HUES64 (cell line): ENCODE results near the gene CEP131.

ENCODE experiments used
- H3K27ac ChIP-seq: 2 replicates; pipeline ENCODE4 v1.7.0; 2013; ENCODE audit warnings: low read depth, low read length, inconsistent platforms
- H3K27me3 ChIP-seq: 2 replicates; pipeline ENCODE4 v1.6.1; 2013; ENCODE audit warnings: mild to moderate bottlenecking, low read length; ENCODE audit not compliant: insufficient read depth
- H3K36me3 ChIP-seq: 2 replicates; pipeline ENCODE4 v1.6.1; 2013; ENCODE audit warnings: mild to moderate bottlenecking, low read length; ENCODE audit not compliant: insufficient read depth
- H3K4me1 ChIP-seq: 2 replicates; pipeline ENCODE4 v1.6.1; 2013; ENCODE audit warnings: mild to moderate bottlenecking, low read length, moderate library complexity; ENCODE audit not compliant: insufficient read depth
- H3K4me3 ChIP-seq: 2 replicates; pipeline ENCODE4 v1.5.1; 2013; ENCODE audit warnings: mild to moderate bottlenecking, low read length, moderate library complexity
- H3K9ac ChIP-seq: 2 replicates; pipeline ENCODE4 v1.6.1; 2013; ENCODE audit warnings: mild to moderate bottlenecking, low read depth, low read length
- H3K9me3 ChIP-seq: 2 replicates; pipeline ENCODE4 v1.6.1; 2013; ENCODE audit warnings: low read depth, low read length; ENCODE audit not compliant: insufficient read depth
- WGBS: fragments of 150-250, 120-280 bp; methylation state at CpG from one replicate; pipeline ENCODE4 v1.1.7; 2013; ENCODE audit warnings: missing lambda C conversion rate; 5-methylcytosine and 5-hydroxymethylcytosine counted together

CEP131 gene

DNA sequence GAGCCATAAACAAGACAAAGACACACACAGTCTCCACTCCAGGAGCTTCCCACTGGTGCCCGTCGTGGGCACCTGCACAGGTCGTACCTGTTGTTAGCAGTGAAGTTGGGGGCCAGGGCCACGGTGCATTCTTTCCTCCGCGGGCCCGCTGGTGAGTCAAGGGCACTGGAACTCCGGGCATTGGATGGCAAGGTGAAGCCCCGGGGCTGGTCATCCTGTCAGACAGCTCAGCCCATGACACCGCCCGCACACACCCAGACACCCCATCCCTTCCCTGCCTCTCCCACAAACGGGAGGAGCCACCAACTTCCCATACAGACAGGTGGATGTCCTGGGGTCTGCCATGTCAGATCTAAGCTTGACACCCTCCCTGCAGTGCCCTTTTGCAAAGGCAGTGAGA lies 16.1 kb downstream of the CEP131 start:
- H3K9ac ChIP-seq: no peak overlapping the region
- no peak overlapping the region for H3K27ac ChIP-seq
- H3K4me3 ChIP-seq: no peak overlapping the region
- no peaks in the 10 kb centered on the region for H3K9me3 ChIP-seq
- no peaks in the 10 kb centered on the region for H3K4me1 ChIP-seq
- H3K36me3 ChIP-seq: peaks cover 6% of the 10 kb centered on the region; the same call in 1 of the 2 replicates
- no peaks in the 10 kb centered on the region for H3K27me3 ChIP-seq
- 93% methylated on average over 12 of the region's 12 CpGs for WGBS

DNA sequence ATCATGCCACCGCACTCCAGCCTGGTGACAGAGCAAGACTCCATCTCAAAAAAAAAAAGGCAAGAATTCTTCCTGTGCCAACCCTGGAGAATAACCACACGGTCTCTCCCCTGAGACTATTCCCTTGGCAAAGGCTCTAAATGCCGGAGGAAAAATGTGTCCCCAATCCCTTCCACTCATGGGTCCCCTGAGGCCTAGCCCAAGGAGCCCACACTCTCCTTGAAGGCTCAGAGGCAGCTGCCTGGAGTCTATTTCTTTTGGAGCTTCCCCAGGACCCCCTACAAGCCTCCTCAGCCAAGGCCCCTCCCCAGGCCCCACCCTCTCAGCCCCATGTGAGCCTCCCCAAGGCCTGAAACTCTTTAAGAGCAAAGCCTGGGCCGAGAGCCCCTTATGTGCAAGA lies 16.6 kb downstream of the CEP131 start:
- 96% methylated on average over 4 of the region's 4 CpGs for WGBS
- no peaks in the 10 kb centered on the region for H3K9me3 ChIP-seq
- no peak overlapping the region for H3K9ac ChIP-seq
- H3K27ac ChIP-seq: no peak overlapping the region
- no peak overlapping the region for H3K4me3 ChIP-seq
- no peaks in the 10 kb centered on the region for H3K4me1 ChIP-seq
- no peaks in the 10 kb centered on the region for H3K27me3 ChIP-seq
- H3K36me3 ChIP-seq: peaks cover 11% of the 10 kb centered on the region

DNA sequence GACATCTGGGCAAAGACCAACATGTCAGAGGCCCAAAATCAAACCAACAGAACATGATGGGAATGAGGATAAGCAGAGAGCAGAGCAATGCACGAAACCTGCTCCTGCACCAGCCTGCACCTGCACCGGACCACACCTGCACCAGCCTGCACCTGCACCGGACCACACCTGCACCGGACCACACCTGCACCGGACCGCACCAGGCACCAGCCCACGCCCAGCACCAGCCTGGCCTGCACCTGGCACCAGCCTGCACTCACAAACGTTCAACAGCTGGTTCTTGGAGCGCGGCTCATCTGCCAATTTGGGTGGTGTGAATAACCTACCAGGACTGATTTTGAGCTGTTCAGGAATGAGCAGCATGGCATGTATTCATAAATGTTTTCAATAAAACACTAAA lies 18.2 kb downstream of the CEP131 start:
- Histone ChIP-seq H3K9ac (no peak overlapping the region), H3K27me3 (no peaks in the 10 kb centered on the region), H3K4me1 (no peaks in the 10 kb centered on the region), H3K27ac (no peak overlapping the region), H3K36me3 (peaks cover 12% of the 10 kb centered on the region), H3K4me3 (no peak overlapping the region), H3K9me3 (no peaks in the 10 kb centered on the region)
- WGBS: 87% methylated on average over 10 of the region's 10 CpGs

DNA sequence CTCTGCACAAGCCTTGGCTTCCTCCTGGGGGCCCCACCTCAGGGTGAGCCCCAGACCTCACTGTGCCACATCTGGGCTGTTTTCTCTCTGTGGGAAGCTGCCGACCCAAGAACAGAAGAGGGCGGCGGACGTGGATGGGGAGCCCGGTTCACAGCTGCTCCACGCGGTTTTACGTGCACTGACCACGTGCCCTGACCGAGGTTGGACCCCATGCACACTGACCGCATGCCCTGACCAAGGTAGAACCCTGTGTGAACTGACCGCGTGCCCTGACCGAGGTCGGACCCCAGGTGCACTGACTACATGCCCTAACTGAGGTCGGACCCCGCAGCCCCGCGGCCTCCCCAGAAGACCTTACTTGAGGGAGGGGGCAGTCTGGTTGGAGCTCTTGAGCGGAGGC lies 19.6 kb downstream of the CEP131 start:
- Histone ChIP-seq H3K27ac (no peak overlapping the region), H3K36me3 (peaks cover 23% of the 10 kb centered on the region), H3K9me3 (no peaks in the 10 kb centered on the region), H3K4me3 (no peak overlapping the region), H3K9ac (no peak overlapping the region), H3K4me1 (no peaks in the 10 kb centered on the region), H3K27me3 (no peaks in the 10 kb centered on the region)
- 96% methylated on average over 20 of the region's 20 CpGs for WGBS

DNA sequence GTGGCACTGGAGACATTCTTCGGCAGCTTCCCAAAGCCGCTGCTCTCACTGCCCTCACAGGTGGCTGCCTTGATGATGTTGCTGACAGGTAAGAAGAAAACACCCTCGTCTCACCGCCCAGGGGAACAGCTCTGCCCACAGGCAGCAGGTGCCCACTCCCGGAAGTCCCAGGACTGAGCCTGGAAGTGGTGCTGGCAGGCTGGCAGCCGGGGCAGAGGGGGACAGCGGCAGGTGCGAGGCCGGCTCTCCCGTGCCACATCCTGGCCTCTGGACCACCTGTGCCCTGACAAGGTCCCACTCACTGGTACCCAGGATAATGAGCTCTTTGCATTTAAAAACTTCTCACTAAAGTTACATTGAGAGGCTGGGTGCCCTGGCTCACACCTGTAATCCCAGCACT lies 20.4 kb downstream of the CEP131 start:
- Histone ChIP-seq H3K4me1 (no peaks in the 10 kb centered on the region), H3K9me3 (no peaks in the 10 kb centered on the region), H3K9ac (no peak overlapping the region), H3K27ac (no peak overlapping the region), H3K36me3 (peaks cover 28% of the 10 kb centered on the region), H3K4me3 (no peak overlapping the region), H3K27me3 (no peaks in the 10 kb centered on the region)
- 98% methylated on average over 10 of the region's 10 CpGs for WGBS

DNA sequence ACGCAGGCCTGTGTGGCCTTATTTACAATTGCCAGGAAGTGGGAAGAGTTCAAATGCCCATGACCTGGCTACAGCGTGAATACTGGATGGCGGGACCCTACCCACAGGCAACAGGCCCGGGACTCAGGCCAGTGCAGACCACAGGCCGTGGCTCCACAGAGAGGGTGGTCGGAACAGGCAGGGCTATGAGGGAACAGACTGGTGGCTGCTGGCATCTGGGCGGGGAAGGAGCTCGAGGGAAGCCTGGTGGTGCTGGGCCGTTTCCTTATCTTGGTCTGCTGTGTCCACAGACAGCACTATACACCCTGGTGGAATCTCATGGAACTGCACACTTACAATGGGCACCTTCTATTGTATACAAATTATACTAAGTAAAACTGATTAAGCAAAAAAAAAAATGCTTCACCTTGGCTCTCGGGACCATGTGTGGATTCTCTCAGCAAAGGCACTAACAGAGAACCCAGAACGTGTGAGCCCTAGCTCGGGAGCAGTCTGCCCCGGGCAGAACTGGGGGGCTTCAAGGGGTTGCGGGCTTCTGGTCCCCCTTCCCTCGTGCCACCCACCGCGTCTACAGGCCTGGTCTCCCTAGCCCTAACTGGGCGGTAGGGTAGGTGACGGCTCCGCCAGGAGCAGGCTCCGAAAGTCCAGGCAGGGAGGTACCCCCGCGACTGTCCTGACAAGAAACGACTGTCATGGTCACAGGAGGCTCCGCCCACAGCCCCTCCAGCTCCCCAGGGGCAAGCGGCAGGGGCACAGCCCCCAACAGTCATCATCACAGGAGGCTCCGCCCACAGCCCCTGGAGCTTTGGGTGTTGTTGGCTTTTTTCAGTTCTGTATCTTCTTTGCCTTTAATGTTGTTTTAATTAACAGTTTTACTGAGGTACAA lies 21.8 kb downstream of the CEP131 start:
- peaks cover 30% of the 10 kb centered on the region for H3K36me3 ChIP-seq
- H3K4me3 ChIP-seq: no peak overlapping the region
- no peaks in the 10 kb centered on the region for H3K27me3 ChIP-seq
- 91% methylated on average over 27 of the region's 27 CpGs for WGBS
- no peaks in the 10 kb centered on the region for H3K4me1 ChIP-seq
- no peaks in the 10 kb centered on the region for H3K9me3 ChIP-seq
- H3K27ac ChIP-seq: no peak overlapping the region
- no peak overlapping the region for H3K9ac ChIP-seq

DNA sequence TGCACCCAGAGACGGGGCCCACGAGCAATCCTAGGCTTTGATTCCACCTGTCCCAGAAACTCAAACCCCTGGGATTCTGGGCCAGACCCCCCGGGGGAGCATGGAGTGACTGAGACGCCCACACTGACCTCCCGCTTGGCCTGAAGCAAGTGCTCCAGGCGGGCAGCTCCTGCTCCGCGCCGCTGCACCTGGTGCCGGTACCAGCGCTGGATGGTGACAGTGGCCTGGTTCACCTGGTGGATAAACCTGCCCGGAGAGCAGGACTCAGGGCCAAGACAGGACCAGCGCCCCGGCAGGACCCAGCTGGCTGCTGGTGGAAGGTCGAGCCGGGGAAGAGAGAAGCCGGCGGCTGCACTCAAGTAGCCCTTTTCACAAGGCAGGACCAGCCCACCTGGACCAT lies 22.6 kb downstream of the CEP131 start:
- Histone ChIP-seq H3K4me1 (no peaks in the 10 kb centered on the region), H3K36me3 (peaks cover 37% of the 10 kb centered on the region), H3K27me3 (no peaks in the 10 kb centered on the region), H3K27ac (no peak overlapping the region), H3K9me3 (no peaks in the 10 kb centered on the region), H3K4me3 (no peak overlapping the region), H3K9ac (no peak overlapping the region)
- WGBS: 96% methylated on average over 18 of the region's 18 CpGs

DNA sequence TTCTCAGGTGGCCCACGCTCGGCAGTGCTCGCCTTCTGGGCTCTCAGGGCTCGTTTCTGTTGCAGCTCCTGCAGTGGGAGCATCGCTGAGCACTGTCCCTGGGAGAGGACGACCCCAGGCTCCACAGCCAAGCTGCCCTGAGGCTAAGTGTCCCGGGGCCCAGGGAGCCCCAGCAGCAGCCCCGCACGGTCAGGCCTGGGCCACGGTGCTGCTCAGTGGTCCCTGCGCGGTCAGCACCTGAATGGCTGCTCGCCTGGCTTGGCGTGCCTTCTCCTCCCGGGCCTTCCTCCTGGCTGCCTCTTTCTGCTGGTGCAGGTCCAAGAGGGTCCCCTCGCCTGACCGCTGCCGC lies 23.3 kb downstream of the CEP131 start:
- Histone ChIP-seq H3K4me3 (no peak overlapping the region), H3K36me3 (peaks cover 44% of the 10 kb centered on the region), H3K9me3 (no peaks in the 10 kb centered on the region), H3K4me1 (no peaks in the 10 kb centered on the region), H3K27ac (no peak overlapping the region), H3K9ac (no peak overlapping the region), H3K27me3 (no peaks in the 10 kb centered on the region)
- WGBS: 96% methylated on average over 18 of the region's 18 CpGs

DNA sequence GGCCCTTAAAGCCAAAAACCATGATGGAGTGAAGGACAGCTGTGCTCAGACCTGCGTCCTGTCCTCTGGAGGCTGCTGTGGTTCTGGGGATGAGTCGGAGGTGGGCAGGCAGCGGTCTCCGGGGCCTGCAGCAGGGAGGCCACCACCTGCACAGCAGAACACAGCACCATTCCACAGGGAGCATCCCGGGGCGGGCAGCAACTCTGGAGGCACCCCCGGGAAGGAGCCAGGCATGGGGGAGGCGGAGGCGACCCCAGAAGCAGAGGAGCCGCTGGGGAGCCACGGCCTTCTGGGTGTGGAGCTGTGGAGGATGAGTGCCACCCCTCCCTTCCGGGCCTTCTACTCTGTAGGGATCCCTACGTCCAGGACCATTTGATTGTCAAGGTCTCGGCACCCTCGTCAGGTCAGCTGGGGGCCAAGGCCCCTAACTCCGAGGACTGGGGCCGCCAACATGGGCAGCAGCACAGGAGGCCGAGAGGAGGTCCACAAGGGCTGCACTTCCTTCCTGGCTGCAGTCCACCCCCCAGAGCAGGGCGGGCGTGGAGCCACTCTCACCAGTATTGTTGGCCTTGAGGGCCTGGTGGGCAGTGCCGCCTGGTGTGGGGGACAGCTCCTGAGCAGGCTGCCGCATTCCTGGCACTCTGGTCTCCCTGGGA lies 23.8 kb downstream of the CEP131 start:
- Histone ChIP-seq H3K36me3 (peaks cover 45% of the 10 kb centered on the region), H3K9ac (no peak overlapping the region), H3K27me3 (no peaks in the 10 kb centered on the region), H3K4me3 (no peak overlapping the region), H3K9me3 (no peaks in the 10 kb centered on the region), H3K4me1 (no peaks in the 10 kb centered on the region), H3K27ac (no peak overlapping the region)
- 95% methylated on average over 22 of the region's 22 CpGs for WGBS

DNA sequence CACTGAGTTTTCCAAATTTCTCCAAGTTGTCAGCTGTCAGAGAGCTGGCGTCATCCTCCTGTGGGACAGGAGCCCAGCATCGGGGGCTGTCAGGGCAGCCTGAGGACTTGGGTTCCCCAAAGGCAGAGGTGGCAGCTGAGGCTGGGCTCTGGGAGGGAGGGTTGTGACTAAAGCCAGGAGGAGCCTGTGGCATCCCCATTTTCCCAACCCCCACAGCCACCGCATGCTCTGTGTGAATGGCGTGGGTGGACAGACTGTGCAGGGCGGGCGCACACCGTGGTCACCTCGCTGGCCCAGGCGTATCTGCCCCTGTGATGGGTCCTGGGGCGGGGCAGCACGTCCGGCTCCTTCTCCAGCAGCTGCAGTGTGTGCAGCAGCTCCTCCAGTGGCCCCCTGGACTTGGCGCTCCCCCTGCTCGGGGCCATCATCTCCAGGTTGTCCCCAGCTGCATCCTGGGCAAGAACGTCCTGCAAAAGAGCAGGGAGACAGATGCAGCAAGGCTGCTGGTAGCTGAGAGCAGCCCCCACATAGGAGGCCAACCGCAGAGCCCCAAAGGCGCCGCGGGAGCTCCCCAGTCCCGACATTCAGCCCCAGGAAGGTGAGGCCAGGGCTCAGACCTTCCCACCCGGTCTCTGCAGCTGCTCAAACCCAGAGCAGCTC lies 24.8 kb downstream of the CEP131 start:
- Histone ChIP-seq H3K4me3 (no peak overlapping the region), H3K9ac (no peak overlapping the region), H3K9me3 (no peaks in the 10 kb centered on the region), H3K27ac (no peak overlapping the region), H3K36me3 (peaks cover 41% of the 10 kb centered on the region), H3K4me1 (no peaks in the 10 kb centered on the region), H3K27me3 (no peaks in the 10 kb centered on the region)
- 95% methylated on average over 21 of the region's 21 CpGs for WGBS

DNA sequence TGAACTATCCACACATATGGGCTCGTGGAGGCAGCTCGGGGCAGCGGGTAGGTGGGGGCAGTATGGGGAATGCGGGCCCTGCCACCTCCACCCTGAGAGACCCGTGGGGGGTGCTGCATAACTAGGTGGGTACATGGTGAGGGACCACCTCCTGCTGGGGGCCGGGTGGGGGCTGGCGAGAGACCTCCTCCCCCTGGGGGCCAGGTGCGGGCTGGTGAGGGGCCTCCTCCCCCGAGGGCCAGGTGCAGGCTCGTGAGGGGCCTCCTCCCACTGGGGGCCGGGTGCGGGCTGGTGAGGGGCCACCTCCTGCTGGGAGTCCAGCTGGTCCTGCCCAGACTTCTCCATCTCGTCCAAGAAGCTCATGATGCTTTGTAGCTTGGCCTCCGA lies 25.4 kb downstream of the CEP131 start:
- Histone ChIP-seq H3K4me1 (no peaks in the 10 kb centered on the region), H3K36me3 (peaks cover 41% of the 10 kb centered on the region)
- WGBS: 88% methylated on average over 14 of the region's 14 CpGs

More for the DNA sequence above, 25.4 kb downstream of the CEP131 start:
- Histone ChIP-seq H3K4me3 (no peak overlapping the region), H3K27ac (no peak overlapping the region), H3K9ac (no peak overlapping the region), H3K9me3 (no peaks in the 10 kb centered on the region), H3K27me3 (no peaks in the 10 kb centered on the region)
